Measurements from ENCODE around the gene TMCC1.

GRCh38 chr3:129934234-129935123, 41.0 kb upstream of the TMCC1 start:
- TF ChIP-seq CTCF (IDR thresholded peaks at IDR 0.05), result peak; percentile 92
- no peak for TF ChIP-seq ZFX (IDR thresholded peaks at IDR 0.05; ENCODE audit: borderline replicate concordance)

Measured in 22Rv1 (cell line).